ENCODE results near the gene NIN.
"Not testable (repeated sequence)": the region's sequence is repeated elsewhere in the genome, so short reads cannot be mapped to it uniquely, and the experiment has no call there.

Gene NIN

DNA sequence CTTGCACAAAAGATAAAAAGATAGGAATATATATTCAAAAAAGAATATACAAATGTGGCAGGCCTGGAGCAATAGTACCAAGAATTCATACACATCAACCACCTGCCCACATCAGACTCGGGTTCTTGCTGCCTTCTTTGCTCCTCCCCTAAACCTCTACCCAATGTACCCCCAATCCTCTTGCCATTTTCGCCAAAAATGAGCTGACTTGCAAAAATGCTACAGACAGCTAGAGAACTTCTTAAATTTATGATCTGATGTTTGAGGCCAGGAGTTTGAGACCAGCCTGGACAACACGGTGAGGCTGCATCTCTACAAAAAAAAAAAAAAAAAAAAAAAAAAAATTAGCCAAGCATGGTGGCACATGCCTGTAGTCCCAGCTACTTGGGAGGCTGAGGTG, 119.9 kb downstream of the NIN start:
- no peak for DNase-seq (ENCODE audit: low read depth in 2 of 2)
- TF ChIP-seq, protein P1, sequence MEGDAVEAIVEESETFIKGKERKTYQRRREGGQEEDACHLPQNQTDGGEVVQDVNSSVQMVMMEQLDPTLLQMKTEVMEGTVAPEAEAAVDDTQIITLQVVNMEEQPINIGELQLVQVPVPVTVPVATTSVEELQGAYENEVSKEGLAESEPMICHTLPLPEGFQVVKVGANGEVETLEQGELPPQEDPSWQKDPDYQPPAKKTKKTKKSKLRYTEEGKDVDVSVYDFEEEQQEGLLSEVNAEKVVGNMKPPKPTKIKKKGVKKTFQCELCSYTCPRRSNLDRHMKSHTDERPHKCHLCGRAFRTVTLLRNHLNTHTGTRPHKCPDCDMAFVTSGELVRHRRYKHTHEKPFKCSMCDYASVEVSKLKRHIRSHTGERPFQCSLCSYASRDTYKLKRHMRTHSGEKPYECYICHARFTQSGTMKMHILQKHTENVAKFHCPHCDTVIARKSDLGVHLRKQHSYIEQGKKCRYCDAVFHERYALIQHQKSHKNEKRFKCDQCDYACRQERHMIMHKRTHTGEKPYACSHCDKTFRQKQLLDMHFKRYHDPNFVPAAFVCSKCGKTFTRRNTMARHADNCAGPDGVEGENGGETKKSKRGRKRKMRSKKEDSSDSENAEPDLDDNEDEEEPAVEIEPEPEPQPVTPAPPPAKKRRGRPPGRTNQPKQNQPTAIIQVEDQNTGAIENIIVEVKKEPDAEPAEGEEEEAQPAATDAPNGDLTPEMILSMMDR (IDR thresholded peaks at IDR 0.05; ENCODE audit: low read depth, low read length): no peak
- H3K4me3 ChIP-seq (replicated peaks in 1 of 2; ENCODE audit: low read depth in 2 of 2, low read length in 2 of 2): no peak overlapping the region

DNA sequence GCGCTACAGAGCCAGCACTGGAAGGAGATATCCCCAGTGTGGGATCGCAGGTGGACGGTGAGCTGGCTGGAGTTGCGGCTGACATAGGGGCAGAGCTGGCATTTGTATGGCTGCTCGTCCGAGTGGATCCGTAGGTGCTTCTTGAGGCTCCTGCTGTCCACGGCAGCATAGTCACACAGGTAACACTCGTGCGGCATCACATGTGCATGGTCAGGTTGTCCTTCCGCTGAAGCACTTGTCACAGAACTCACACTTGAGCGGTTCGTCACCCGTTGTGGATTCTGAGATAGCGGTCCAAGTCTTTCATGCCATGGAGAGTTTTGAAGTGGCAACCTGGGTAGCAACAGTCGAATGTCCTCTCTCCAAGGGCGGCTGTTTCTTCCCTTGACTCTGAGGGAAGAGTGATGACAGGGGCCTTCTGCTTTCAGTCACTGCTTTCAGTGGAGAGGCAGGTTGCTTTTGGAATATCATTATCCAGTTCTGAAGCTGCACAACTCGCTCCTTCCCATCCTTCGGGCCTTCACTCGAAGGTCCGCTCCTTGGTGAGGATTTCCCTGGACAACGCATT, 125.9 kb downstream of the NIN start:
- no peak overlapping the region for H3K4me3 ChIP-seq (replicated peaks in 1 of 2; ENCODE audit: low read depth in 2 of 2, low read length in 2 of 2)
- DNase-seq (ENCODE audit: low read depth in 2 of 2): no peak
- TF ChIP-seq, protein P1 (IDR thresholded peaks at IDR 0.05; ENCODE audit: low read depth, low read length): no peak

DNA sequence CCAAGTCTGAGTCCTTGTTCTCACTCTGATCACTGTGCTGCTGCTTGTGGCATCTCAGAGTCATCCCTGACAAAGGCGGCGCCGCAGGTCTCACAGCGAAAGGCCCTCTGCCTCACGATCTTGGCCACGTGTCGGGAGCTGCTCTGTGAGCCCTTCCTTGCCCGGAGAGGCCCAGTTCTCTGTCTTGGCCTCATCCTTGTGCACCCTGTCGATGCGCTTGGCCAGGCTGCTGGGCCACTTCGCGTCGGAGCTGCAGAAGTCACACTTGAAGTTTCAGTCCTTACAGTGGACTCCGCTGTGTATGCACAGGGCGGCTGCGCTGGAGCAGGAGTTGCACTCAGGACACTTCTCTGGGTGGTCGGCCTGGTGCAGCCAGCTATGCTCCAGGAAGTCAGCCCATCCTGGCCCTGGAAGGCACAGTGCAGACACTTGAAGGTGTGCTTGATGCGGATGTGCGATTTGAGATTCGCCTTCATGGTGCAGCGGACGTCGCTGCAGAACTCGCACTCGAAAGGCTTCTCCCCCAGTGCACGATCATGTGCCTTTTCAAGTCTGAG, 126.4 kb downstream of the NIN start:
- no peak for DNase-seq (ENCODE audit: low read depth in 2 of 2)
- no peak overlapping the region for H3K4me3 ChIP-seq (replicated peaks in 1 of 2; ENCODE audit: low read depth in 2 of 2, low read length in 2 of 2)
- TF ChIP-seq, protein P1 (IDR thresholded peaks at IDR 0.05; ENCODE audit: low read depth, low read length): no peak

DNA sequence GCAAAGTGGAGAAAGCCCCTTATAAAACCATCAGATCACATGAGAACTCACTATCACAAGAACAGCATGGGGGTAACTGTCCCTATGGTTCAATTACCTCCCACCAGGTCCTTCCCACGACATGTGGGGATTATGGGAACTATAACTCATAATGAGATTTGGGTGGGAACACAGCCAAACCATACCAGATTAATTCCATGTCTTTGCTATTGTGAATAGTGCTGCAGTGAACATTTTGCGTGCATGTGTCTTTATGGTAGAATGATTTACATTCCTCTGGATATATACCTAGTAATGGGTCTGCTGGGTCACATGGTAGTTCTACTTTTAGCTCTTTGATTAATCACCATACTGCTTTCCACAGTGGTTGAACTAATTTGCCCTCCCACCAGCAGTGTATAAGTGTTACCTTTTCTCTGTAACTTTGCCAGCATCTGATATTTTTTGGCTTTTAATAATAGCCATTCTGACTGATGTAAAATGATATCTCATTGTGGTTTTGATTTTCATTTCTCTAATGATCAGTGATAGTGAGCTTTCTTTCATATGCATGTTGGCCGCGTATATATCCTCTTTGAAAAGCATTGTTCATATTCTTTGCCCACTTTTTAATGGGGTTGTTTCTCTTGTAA, 133.2 kb downstream of the NIN start:
- no peak for DNase-seq (ENCODE audit: low read depth in 2 of 2)
- TF ChIP-seq, protein P1 (IDR thresholded peaks at IDR 0.05; ENCODE audit: low read depth, low read length): no peak
- H3K4me3 ChIP-seq (replicated peaks in 1 of 2; ENCODE audit: low read depth in 2 of 2, low read length in 2 of 2): no peak overlapping the region

DNA sequence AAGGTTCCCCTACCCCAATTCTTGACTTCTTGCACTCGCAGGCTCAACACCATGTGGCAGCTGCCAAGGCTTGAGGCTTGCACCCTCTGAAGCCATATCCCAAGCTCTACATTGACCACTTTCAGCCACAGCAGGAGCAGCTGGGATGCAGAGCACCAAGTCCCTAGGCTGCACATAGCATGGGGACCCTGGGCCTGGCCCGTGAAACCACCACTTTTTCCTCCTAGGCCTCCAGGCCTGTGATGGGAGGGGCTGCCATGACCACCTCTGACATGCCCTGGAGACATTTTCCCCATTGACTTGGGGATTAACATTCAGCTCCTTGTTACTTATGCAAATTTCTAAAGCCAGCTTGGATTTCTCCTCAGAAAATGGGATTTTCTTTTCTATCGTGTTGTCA, 136.7 kb downstream of the NIN start:
- not testable (repeated sequence) for H3K4me3 ChIP-seq (replicated peaks in 1 of 2; ENCODE audit: low read depth in 2 of 2, low read length in 2 of 2); DNase-seq (ENCODE audit: low read depth in 2 of 2)

DNA sequence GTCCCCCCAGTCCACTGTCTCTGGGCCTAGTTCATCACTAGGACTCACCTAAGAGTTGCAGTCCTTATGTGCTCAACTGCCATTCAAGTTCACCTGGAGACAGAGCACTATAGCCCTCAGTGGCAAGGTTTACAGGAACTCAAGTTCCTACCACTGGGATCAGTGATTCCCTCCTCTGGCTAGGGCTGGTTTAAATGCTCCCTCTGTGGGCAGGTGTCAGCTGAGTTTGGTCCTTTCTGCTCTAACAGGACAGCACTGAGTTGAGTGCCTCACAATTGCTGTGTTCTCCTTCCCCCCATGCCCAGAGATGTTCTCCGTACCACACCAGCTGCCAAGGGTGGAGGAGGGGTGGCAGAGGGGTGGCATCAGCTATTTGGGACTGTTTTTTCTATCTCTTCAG, 142.1 kb downstream of the NIN start:
- no peak overlapping the region for H3K4me3 ChIP-seq (replicated peaks in 1 of 2; ENCODE audit: low read depth in 2 of 2, low read length in 2 of 2)
- TF ChIP-seq, protein P1 (IDR thresholded peaks at IDR 0.05; ENCODE audit: low read depth, low read length): no peak
- no peak for DNase-seq (ENCODE audit: low read depth in 2 of 2)

DNA sequence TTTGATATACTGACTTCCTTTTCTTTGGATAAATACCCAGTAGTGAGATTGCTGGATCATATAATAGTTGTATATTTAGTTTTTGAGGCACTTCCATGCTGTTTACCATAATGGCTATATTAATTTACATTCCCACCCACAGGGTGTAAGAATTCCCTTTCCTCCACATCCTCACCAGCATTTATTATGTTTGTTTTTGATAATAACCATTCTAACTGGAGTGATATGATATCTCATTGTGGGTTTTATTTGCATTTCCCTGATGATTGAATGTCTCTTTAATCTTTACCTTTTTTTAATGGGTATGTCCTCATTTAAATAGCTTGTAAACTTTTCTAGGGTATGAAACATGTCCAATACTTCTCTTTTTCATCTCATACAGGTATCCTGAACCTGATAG, 151.3 kb downstream of the NIN start:
- no peak for DNase-seq (ENCODE audit: low read depth in 2 of 2)
- TF ChIP-seq, protein P1 (IDR thresholded peaks at IDR 0.05; ENCODE audit: low read depth, low read length): no peak

More for the DNA sequence above, 151.3 kb downstream of the NIN start:
- H3K4me3 ChIP-seq (replicated peaks in 1 of 2; ENCODE audit: low read depth in 2 of 2, low read length in 2 of 2): no peak overlapping the region
